ENCODE data around the gene HNRNPH2.

DNA sequence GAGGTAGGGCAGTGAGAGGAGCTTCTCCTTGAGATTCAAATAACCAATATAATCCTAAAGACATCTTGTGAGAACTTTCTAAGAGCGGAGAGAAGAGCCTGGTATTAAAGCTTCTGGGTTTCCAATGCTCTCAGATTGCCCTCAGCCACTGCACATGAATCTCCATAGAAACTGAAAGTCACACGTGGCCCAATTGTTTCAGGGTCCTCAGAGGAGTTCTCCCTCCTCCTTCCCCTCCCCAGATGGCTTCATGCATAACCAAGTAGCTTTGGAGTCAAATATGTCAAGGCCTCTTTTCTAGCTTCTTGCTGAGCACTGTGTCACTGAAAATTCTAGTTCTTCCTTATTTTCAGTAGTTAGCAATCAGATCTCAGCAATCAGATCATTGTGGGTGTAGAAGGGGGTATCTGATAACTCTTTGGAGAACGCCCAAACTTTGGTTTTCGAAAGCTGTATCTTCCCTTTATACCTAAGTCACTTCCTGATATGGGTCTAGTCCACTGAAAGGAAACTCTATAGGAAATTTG is 24.3 kb upstream of the HNRNPH2 start:
- TF ChIP-seq TAF1 (conservative IDR thresholded peaks at IDR 0.05), result no peak
- TF ChIP-seq, protein P1, sequence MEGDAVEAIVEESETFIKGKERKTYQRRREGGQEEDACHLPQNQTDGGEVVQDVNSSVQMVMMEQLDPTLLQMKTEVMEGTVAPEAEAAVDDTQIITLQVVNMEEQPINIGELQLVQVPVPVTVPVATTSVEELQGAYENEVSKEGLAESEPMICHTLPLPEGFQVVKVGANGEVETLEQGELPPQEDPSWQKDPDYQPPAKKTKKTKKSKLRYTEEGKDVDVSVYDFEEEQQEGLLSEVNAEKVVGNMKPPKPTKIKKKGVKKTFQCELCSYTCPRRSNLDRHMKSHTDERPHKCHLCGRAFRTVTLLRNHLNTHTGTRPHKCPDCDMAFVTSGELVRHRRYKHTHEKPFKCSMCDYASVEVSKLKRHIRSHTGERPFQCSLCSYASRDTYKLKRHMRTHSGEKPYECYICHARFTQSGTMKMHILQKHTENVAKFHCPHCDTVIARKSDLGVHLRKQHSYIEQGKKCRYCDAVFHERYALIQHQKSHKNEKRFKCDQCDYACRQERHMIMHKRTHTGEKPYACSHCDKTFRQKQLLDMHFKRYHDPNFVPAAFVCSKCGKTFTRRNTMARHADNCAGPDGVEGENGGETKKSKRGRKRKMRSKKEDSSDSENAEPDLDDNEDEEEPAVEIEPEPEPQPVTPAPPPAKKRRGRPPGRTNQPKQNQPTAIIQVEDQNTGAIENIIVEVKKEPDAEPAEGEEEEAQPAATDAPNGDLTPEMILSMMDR (IDR thresholded peaks at IDR 0.05; ENCODE audit: low read depth, low read length, missing input control), result no peak
- TF ChIP-seq, protein P2, sequence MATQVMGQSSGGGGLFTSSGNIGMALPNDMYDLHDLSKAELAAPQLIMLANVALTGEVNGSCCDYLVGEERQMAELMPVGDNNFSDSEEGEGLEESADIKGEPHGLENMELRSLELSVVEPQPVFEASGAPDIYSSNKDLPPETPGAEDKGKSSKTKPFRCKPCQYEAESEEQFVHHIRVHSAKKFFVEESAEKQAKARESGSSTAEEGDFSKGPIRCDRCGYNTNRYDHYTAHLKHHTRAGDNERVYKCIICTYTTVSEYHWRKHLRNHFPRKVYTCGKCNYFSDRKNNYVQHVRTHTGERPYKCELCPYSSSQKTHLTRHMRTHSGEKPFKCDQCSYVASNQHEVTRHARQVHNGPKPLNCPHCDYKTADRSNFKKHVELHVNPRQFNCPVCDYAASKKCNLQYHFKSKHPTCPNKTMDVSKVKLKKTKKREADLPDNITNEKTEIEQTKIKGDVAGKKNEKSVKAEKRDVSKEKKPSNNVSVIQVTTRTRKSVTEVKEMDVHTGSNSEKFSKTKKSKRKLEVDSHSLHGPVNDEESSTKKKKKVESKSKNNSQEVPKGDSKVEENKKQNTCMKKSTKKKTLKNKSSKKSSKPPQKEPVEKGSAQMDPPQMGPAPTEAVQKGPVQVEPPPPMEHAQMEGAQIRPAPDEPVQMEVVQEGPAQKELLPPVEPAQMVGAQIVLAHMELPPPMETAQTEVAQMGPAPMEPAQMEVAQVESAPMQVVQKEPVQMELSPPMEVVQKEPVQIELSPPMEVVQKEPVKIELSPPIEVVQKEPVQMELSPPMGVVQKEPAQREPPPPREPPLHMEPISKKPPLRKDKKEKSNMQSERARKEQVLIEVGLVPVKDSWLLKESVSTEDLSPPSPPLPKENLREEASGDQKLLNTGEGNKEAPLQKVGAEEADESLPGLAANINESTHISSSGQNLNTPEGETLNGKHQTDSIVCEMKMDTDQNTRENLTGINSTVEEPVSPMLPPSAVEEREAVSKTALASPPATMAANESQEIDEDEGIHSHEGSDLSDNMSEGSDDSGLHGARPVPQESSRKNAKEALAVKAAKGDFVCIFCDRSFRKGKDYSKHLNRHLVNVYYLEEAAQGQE (IDR thresholded peaks at IDR 0.05), result no peak
- TF ChIP-seq RAD21 (IDR thresholded peaks at IDR 0.05), result no peak
- TF ChIP-seq SP1 (IDR thresholded peaks at IDR 0.05), result no peak
- no peak for TF ChIP-seq JUND (IDR thresholded peaks at IDR 0.05)
- TF ChIP-seq, protein P3, sequence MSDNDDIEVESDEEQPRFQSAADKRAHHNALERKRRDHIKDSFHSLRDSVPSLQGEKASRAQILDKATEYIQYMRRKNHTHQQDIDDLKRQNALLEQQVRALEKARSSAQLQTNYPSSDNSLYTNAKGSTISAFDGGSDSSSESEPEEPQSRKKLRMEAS (IDR thresholded peaks at IDR 0.05), result no peak
- TF ChIP-seq YY1 (IDR thresholded peaks at IDR 0.05), result no peak
- no peak for TF ChIP-seq GABPA (IDR thresholded peaks at IDR 0.05 in 1 of 2, conservative IDR thresholded peaks at IDR 0.05 in 1 of 2)
- TF ChIP-seq, protein P4, sequence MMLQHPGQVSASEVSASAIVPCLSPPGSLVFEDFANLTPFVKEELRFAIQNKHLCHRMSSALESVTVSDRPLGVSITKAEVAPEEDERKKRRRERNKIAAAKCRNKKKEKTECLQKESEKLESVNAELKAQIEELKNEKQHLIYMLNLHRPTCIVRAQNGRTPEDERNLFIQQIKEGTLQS (IDR thresholded peaks at IDR 0.05), result no peak
- no peak for TF ChIP-seq RXRA (IDR thresholded peaks at IDR 0.05)
- TF ChIP-seq NR2F2 (IDR thresholded peaks at IDR 0.05), result no peak
- TF ChIP-seq, protein P5, sequence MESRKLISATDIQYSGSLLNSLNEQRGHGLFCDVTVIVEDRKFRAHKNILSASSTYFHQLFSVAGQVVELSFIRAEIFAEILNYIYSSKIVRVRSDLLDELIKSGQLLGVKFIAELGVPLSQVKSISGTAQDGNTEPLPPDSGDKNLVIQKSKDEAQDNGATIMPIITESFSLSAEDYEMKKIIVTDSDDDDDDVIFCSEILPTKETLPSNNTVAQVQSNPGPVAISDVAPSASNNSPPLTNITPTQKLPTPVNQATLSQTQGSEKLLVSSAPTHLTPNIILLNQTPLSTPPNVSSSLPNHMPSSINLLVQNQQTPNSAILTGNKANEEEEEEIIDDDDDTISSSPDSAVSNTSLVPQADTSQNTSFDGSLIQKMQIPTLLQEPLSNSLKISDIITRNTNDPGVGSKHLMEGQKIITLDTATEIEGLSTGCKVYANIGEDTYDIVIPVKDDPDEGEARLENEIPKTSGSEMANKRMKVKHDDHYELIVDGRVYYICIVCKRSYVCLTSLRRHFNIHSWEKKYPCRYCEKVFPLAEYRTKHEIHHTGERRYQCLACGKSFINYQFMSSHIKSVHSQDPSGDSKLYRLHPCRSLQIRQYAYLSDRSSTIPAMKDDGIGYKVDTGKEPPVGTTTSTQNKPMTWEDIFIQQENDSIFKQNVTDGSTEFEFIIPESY (IDR thresholded peaks at IDR 0.05), result no peak
- TF ChIP-seq EGR1 (IDR thresholded peaks at IDR 0.05; ENCODE audit: low read depth in 2 of 2), result no peak

All from liver (tissue), 3 donors.